Stimulated activated CD8-positive, alpha-beta memory T cell treated with anti-CD3 and anti-CD28 coated beads, Interleukin-7, amount 100 ng/mL, for 1 hour (primary cell): ENCODE results near the gene PTPRD.
"Not testable (repeated sequence)": the region's sequence is repeated elsewhere in the genome, so short reads cannot be mapped to it uniquely, and the experiment has no call there.

Source experiments
- DNase-seq, 2 donors: peaks; one replicate each; pipeline ENCODE4 v3.0.0-alpha.2; 2020; ENCODE audit warnings: low read depth in 2 of 2

Gene PTPRD

DNA sequence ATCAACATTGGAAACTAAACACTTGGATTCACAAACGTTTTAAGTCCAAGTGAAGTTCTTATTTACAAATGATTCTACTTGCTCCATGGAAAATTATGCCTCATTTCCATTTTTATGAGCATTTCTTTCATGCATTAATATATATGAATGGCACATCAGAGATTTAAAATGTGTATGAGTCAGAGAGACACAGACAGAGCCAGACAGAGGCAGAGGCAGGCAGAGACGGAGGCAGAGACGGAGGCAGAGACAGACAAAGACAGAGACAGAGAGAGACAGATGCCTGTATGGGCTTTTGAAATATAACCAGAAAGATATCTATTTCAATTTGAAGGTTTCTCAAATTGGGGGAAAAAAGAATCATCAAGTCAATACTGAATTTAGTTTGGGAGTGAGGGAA, 649.0 kb downstream of the PTPRD start:
- DNase-seq, result no peak

DNA sequence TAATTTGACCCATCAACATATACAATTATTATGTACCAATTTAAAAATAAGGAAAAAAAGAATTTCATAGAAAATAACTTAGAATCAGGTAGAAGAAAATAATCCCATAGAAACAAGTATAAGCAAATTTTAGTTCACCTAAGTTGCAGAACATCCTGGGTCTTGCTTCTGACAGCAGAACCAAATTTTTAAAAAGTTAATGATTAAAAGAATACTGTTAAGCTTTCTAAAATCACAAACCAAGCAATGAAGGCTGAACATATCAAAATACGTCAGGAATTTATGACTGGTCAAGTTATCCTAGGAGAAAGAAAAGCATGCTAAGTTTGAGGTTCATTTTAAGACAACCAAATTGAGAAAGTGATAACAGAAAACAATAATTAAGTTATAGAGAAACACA, 650.9 kb downstream of the PTPRD start:
- DNase-seq, result no peak

DNA sequence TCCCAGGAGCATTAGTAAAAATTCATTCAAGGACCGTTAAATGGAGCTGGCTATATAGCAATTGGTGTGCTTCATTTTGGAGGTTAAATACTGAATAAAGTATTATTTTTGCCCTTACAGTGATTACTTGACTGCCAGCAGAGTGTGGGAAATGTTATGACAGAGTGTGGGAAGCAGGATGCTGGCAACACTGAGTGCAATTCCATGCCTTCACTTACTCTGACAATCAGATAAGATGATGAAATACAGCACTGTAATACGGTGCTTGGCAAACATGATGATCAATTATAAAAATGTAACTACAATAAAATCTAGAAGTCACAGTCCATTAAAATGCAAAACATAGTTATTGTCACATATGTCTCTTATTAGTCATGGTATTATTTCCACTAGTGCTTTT, 651.3 kb downstream of the PTPRD start:
- DNase-seq, result no peak

DNA sequence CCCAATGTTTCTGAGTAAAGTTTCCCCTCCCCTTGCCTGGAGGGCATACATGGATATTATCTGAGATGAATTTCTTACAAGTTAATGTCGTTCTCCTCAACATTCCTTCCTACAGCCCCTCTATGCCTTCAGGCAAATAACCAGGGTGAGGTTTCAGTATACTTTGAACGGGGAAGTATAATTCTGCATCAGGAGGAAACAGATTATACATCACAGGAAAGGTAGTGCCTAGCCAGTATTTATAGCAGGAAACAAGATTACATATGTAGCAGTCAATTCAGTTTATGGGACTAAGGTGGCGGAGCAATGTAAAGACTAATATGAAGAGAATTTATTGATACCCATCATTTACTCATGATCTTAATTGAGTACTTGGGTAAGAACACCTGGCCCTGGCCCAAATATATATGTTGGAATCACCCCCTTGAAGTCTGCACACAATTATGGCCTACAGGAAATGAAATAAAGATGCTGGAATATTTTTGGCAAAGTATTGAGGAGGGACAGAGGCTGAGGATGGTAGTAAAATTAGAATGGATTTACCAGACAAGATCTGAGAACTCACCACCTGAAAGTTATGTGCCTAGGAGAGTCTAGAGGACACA, 661.1 kb downstream of the PTPRD start:
- no peak for DNase-seq

DNA sequence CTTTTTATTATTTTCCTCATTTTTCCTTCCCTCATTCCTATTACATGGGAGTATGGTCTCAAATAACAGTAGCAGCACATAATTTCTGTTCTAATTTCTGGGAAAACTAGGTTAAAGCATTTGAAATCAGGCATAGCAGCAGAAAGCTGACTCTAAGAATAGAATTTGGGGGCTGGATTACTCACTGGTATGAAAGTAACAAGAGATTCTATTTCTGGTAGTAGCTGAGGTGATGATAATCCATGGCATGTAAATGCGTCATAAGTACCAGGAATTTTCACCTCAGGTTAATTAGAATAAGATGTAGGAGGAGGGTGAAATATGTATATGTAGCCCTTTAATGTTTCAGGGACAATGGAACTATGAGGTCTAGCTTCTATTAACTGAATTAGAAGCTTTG, 662.0 kb downstream of the PTPRD start:
- no peak for DNase-seq

DNA sequence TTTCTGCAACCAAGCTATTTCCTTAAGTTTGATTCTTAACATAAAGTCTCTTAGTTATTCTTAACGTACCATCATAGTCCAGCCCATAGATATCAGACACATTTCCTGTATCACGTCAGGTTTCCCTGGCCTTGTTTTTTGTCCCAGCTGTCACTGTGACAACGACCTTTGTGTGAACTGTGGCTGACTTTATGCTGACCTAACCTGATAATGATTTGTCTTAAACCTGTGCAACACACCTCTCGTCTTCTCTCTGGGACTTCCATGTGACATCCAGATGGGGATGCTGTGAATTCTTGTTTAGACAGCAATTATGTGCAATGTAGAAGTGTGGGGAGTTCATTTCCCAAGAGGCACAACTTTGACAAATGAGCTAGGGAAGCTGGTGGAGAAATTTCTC, 662.8 kb downstream of the PTPRD start:
- no peak for DNase-seq

DNA sequence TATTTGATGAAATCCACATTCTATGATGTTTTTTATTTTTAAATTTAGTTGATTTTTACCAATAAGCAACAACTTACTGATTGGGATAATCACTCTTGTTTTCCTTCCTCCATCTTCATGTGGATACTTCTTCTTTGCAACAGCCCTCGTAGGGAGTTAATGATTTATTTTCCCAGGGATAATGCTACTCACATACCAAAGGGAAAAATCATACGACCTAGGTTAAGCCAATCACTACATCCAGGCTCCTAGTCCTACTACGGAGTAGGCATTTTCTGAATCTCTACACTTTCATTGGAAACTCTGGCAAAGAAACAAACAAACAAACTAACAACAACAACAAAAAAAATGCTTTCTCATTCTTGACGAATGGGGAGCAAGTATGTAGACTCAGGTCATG, 663.4 kb downstream of the PTPRD start:
- no peak for DNase-seq

DNA sequence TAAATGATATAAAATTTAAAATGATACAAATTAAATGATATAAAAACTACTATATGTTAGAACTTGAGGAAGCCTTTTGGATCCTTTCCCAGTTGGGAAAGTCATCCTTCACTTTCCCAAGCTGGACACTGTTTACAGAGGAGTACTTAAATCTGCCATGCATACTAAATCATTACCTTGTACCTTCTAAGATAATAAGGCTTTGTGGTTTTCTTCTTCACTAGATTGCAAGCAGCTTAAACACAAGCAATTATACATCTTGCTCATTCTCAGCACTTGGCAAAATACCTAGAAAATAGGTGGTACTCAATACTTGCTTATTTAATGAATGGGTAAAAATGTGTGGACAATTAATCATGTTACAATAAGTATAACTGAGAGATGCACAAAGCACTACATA, 666.8 kb downstream of the PTPRD start:
- DNase-seq, result no peak

DNA sequence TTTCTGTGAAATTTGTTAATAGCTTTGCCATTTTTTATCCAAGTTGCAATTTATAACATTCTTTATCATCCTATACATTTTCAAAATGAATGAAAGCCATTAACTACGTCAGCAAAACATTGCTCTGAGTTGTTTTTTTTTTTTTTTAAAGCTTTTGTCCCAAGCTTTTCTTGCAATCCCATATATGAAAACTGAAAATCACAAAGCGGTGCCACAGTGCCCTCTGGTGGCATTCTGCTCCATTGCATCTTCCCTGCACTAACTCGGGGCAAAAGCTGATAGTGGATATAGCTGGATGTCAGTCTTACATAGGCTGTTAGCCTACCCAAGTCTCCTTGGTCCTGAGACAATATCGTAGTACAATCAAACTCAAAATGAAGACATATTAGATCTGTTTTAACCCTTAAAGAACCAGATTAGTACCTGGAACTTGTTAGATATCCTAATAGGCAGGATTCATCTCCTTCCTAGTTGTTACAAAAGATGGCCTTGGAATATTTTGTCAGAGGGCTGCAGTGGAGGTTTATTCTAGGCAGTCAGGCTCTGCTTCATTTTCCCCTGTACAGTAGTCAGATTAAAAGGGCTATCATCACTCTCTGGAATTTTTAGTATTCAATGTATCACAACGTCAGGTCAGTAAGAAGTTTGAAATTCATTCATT, 669.9 kb downstream of the PTPRD start:
- peak in 1 of 2 donors; percentile 2 for DNase-seq

DNA sequence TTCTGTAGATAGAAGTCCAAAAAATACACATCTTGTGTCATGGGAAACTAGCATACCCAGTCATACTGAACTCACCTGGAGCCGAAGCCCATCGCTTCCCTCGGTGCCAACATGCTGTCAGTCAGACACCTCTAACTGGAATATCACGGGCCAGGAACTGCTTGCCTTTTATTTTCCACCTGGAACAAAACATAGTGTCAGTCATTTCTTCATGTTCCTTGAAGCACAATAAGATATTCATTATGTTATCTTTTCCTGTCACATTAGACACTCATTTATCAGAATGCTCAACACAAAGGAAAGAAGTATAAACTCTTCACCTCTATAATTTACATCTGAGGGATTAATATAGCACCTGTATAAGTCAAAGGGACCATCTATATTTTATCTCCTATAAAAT, 674.4 kb downstream of the PTPRD start:
- no peak for DNase-seq

DNA sequence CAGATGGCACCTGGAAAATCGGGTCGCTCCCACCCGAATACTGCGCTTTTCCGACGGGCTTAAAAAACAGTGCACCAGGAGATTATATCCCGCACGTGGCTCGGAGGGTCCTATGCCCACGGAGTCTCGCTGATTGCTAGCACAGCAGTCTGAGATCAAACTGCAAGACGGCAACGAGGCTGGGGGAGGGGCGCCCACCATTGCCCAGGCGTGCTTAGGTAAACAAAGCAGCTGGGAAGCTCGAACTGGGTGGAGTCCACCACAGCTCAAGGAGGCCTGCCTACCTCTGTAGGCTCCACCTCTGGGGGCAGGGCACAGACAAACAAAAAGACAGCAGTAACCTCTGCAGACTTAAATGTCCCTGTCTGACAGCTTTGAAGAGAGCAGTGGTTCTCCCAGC, 681.3 kb downstream of the PTPRD start:
- not testable (repeated sequence) for DNase-seq

DNA sequence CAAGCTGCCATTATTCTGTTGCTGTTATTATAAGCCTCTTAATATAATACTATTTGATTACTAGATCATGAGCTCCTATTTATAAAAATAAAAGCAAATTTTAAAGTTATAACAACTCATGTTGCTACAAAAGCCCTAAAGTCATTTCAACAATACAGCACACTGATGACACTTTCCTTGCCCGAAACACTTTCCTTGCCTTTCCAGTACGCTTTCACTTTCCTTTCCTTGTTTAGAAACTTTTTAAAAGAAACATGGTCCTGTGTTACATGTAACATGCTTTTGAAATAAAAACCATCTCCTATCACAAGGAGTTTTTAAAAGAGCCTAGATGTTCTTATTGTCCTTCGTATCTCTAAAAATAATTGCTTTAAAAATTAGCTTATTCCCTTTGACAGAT, 688.4 kb downstream of the PTPRD start:
- no peak for DNase-seq

DNA sequence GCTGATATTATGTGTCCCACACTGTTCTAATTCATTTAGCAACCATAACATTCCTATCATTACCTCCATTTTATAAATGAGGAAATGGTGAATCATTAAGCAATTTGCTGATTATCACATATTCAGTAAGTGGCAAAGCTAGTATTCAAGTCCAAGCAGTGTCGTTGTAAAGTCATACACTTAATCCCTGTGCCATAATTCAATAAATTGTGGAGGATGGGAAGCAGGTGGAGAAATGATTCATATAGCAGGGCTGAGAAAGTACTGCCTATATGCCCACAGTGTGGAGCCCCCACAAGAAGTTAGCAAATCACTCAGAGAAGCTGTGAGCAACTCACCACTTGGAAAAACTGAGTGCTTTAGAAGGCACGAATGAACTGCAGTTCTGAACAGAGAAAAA, 691.0 kb downstream of the PTPRD start:
- no peak for DNase-seq

DNA sequence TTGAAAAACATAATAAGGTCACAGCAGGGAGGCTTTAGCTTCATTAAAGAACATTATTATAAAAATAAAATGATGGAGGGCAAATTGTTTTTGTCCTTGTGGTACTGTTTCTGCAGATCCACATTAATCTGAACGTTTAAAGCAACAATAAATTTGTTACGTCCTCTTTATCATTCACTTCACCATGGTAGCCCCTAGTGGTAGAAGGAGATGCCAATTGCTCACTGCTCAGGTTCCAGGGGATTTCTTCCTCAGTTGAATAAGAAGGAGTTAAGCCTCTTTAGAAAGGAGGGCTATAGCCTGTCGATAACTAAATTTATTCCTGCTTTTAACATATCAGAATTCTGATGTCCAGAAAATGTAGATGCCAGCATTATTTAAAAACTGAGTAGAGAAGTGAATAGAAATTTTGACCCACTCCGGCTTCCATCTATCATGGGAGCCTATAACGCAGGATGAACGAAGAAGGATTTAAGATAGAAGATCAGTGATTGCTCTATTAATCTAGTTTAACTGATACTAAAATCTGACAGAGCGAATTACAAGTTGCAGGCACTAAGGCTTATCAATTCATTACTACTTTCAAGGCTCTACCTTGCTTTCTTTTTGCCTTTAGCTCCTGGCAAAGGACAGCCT, 692.3 kb downstream of the PTPRD start:
- DNase-seq, result no peak

DNA sequence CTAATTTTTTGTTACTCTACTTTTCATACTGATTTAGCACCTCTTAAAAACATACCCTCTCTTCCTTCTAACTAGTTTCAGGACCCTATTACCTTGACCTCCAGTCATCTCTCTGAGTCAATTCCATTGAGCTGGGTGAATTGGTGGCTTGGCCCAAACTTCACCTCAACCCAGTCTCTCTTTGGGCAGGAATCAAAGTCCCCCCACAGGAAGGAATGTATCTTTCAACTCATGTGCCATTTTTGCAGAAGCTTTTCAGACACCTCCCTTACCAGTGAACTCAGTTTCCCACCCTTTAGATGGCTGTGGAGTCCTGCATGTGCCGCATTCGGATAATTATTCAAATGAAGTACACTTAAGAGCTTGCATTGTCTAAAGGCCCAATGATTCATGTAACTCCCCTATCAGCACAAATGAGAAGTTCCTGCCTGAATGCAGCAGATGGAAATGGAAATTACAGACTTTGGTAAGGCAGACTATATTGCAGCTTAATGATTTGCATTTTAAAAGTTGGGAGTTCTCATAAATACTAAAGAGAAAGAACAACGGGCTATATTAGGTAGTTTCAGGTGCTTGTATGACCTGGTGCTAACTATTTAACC, 693.5 kb downstream of the PTPRD start:
- no peak for DNase-seq

DNA sequence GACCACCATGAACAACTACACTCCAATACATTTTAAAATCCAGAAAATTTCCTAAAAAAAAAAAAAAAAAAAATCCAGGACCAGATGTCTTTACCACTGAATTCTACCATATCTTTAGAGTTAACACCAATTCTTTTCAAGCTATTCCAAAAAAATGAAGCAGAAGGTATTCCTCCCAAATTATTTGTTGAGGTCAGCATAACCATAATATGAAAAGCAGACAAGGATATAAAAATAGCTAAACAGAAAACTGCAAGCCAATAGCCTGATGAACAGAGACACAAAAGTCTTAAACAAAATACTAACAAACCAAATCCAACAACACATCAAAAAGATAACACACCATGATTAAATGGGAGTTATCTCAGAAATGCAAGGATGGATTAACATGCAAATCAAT, 695.4 kb downstream of the PTPRD start:
- no peak for DNase-seq

DNA sequence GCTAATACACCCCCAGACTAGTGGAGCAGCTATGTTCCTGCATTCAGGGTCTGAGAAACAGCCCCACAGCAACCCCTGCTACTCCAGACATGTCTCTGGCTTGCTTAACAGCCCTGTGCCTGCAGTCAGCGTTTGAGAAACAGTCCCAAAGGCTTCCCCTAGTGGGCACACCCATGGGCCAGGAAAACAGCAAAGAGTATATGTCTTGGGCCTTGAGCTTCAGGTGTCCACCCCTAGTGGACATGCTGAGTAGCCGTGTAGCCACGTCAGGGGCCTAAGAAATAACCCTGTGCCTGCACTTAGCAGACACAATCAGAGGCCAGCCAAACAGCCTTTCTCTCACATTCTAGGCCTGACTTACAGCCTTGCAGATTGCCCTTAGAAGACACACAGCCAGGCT, 698.6 kb downstream of the PTPRD start:
- no peak for DNase-seq

DNA sequence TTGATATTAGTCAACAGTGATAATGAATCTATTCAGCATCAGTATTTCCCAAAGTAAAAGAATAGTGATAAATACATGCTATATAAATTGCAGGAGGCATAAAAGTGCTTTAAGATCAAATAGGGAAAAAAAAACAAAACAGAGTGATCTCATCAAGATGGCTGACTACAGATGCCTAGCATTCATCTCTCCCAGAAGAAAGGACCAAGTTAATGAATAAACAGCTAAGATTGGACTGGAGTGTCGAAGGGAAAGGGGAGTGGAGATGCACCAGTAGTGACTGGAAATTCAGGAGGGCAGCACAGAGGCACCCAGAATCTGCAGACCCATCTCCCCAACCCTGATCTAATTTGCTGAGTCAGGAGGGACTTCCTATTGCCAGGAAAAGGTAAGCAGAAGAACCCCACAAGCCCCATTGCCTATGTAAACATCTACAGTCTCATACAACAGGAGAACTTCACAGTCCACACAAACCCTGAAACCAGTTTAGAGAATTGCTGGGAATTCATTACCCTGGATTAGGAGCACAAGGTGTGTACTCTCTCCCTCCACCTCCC, 699.4 kb downstream of the PTPRD start:
- DNase-seq, result no peak

DNA sequence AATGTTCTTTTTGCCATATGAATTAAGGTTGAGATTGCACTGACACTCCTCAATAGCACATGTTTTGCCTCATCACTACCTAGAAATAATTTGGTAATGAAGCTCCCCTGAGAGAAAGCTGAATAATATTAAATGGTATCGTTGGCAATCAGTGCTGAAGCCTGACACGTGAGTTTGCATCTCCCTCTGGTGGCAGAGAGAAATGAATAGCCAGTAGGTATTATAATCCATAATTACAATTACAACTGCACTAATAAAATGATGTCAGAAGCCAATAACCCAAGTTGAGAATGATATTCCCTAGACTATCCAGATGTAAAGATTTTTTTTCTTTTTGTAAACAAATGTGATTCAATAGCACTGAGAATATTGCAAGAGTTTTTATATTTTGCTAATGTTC, 700.3 kb downstream of the PTPRD start:
- DNase-seq, result no peak

DNA sequence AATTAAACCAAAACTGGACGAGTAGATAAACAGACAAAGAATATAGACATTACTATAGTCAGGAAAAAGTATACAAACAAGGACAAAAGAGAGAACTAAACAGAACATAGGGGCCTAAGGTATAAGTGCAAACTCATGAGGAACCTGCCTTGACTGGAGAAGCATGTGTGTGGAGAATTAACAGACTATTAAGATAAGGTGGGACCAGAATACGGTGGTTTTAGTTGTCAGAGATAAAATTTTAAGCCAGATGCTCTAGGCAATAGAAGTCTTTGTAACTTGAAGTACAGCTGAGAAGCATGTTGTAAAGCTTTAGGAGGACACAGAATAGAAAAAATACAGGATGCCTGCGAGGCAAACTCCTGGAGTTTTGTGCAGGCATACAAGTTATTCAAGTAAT, 707.1 kb downstream of the PTPRD start:
- no peak for DNase-seq

DNA sequence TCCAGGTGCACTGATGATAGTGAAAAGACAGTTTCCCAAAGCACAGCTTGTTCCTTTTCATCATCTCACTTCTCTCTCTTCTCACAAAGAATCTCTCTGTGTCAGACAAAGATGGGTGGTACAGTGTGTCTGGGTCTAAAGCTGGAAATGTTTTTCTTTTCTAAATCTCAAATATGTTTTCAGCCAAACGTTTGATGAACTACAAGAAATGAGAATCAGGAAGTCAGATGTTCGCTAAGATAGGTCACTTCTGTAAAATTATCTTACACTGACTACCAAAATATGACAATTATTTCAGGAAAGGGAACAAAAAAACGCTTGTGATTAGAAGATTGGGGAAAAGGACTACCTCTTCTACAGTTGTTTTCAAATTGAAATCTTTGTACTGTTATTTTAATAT, 708.8 kb downstream of the PTPRD start:
- no peak for DNase-seq

DNA sequence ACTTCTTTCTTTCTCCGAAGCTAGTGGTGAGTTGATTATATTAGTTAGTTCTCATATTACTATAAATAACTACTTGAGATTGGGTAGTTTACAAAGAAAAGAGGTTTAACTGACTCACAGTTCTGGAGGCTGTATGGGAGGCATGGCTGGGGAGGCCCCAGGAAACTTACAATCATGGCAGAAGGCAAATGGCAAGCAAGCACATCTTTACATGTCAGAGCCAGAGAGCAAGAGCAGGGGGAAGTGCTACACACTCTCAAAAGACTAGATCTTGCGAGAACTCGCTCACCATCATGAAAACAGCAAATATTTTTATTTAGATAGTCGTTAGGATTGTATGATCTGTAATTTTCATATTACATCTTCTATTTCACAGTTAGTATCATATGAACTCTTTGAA, 711.2 kb downstream of the PTPRD start:
- DNase-seq, result no peak

DNA sequence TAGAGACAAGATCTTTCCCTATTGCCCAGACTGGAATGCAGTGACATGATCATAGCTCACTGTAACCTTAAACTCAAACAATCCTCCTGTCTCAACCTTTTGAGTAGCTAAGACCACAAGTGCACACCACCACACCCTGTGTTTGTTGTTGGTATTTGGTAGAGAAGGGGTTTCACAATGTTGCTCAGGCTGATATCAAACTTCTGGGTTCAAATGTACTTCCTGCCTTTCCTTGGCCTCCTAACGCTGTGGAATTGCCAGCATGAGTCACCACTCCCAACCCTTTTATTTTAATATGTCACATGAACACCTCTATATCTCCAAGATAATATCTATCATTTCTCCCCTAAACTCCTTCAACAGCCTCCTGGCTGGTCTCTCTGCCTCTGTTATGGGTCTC, 719.0 kb downstream of the PTPRD start:
- no peak for DNase-seq
